SKM-1 treated with dmso at 0.1 percent for 144 hours (cell line): Measurements from ENCODE around the gene MAP3K3.
"Not testable (repeated sequence)": the region's sequence is repeated elsewhere in the genome, so short reads cannot be mapped to it uniquely, and the experiment has no call there.

Experiments
- DNase-seq: peaks from one replicate; lab custom pipeline; 2025; ENCODE audit not compliant: unreplicated experiment; lab: John Stamatoyannopoulos, UW

The MAP3K3 gene

GRCh38 chr17:63703556-63704258 lies 81.5 kb downstream of the MAP3K3 start:
- no peak for DNase-seq

GRCh38 chr17:63704259-63704576 lies 82.0 kb downstream of the MAP3K3 start:
- DNase-seq: no peak

- DNase-seq: no peak
Observed at GRCh38 chr17:63704836-63705235, 82.6 kb downstream of the MAP3K3 start.

- no peak for DNase-seq
Observed at GRCh38 chr17:63705657-63706056, 83.4 kb downstream of the MAP3K3 start.

GRCh38 chr17:63706336-63707082 lies 84.3 kb downstream of the MAP3K3 start:
- DNase-seq: no peak

- no peak for DNase-seq
Observed at GRCh38 chr17:63707151-63707550, 84.9 kb downstream of the MAP3K3 start.

GRCh38 chr17:63709110-63709509 lies 86.9 kb downstream of the MAP3K3 start:
- DNase-seq: no peak

- no peak for DNase-seq
Observed at GRCh38 chr17:63714550-63715277, 92.5 kb downstream of the MAP3K3 start.

- DNase-seq: no peak
Observed at GRCh38 chr17:63716426-63716825, 94.2 kb downstream of the MAP3K3 start.

- no peak for DNase-seq
Observed at GRCh38 chr17:63718988-63719387, 96.8 kb downstream of the MAP3K3 start.

GRCh38 chr17:63720194-63720593 lies 98.0 kb downstream of the MAP3K3 start:
- DNase-seq: not testable (repeated sequence)

- no peak for DNase-seq
Observed at GRCh38 chr17:63722403-63722802, 100.2 kb downstream of the MAP3K3 start.

- no peak for DNase-seq
Observed at GRCh38 chr17:63735691-63736090, 113.5 kb downstream of the MAP3K3 start.

- DNase-seq: no peak
Observed at GRCh38 chr17:63740464-63741142, 118.4 kb downstream of the MAP3K3 start.

GRCh38 chr17:63741143-63741407 lies 118.9 kb downstream of the MAP3K3 start:
- DNase-seq: peak; percentile 48

GRCh38 chr17:63741408-63742173 lies 119.4 kb downstream of the MAP3K3 start, which contains the start of gene STRADA:
Gene STRADA, minus strand, starts transcription at chr17:63741799. Its CDS starts 13,430 bp downstream, at chr17:63728369.
- DNase-seq: peak; percentile 99
